Measurements from ENCODE around the gene PGAM5. TPM values are rescaled to one million over a fixed set of nuclear protein-coding genes. Genes with fewer than 3 reads are reported as not detected.
A peak's percentile ranks its signal among the peaks of the same experiment; 100 is the strongest.

PGAM5 gene
- total and polyA plus RNA-seq, 9 of the 15 experiments (the other 6 are each of a cell fraction or from before 2014, with no cell fraction given) = 7.4 to 121 (median 69.5) TPM

- TF ChIP-seq ZBTB40 (IDR thresholded peaks at IDR 0.05) = peak; percentile 81
- no peak for TF ChIP-seq ZBTB40 (CRISPR knock-in tag; IDR thresholded peaks at IDR 0.05)
- TF ChIP-seq MEF2A (IDR thresholded peaks at IDR 0.05; ENCODE audit: control insufficient read depth, low read depth, low read length) = no peak
- TF ChIP-seq FOXK2 (conservative IDR thresholded peaks at IDR 0.05 in 1 of 2, IDR thresholded peaks at IDR 0.05 in 1 of 2; ENCODE audit: low read depth in 2 of 2) = no peak
- no peak for TF ChIP-seq PHB2 (IDR thresholded peaks at IDR 0.05; ENCODE audit: low read depth)
- no peak for TF ChIP-seq CHD4 (IDR thresholded peaks at IDR 0.05; ENCODE audit: insufficient read depth, insufficient replicate concordance, low read depth, low read length, poor library complexity, severe bottlenecking)
- no peak for TF ChIP-seq TEAD1 (CRISPR knock-in tag; IDR thresholded peaks at IDR 0.05)
- TF ChIP-seq GABPB2 (CRISPR knock-in tag; conservative IDR thresholded peaks at IDR 0.05) = no peak
- peak; percentile 74 to 86 for TF ChIP-seq MAZ (CRISPR knock-in tag; conservative IDR thresholded peaks at IDR 0.05 in 1 of 2, IDR thresholded peaks at IDR 0.05 in 1 of 2)
- no peak for TF ChIP-seq ZNF41 (CRISPR knock-in tag; conservative IDR thresholded peaks at IDR 0.05)
- TF ChIP-seq AFF4 (CRISPR knock-in tag; IDR thresholded peaks at IDR 0.05) = 0 out of 2 replicates have a peak, but pooled peaks have one; percentile 61
- TF ChIP-seq ZNF785 (CRISPR knock-in tag; IDR thresholded peaks at IDR 0.05) = no peak
- no peak for TF ChIP-seq HSF4 (CRISPR knock-in tag; IDR thresholded peaks at IDR 0.05; ENCODE audit: borderline replicate concordance)
Observed at GRCh38 chr12:132761921-132762583, 51.4 kb downstream of the PGAM5 start (continued).
